IMR-90 (cell line): ENCODE measurements around the gene VDAC1. TPM values are rescaled to one million over a fixed set of nuclear protein-coding genes. Genes with fewer than 3 reads are reported as not detected.
A peak's percentile ranks its signal among the peaks of the same experiment; 100 is the strongest.

Experiments
- ATAC-seq: fragments of 200-7000 bp; cut with Tn5 transposase; 2 replicates; pipeline ENCODE4 v1.9.1; 2020; ENCODE audit warnings: low read depth, mild to moderate bottlenecking, moderate library complexity
- BruUV-seq: library from RNA; stranded (reverse); fragments of 400-500 nt; replicated peaks from 2 replicates; lab custom pipeline; 2021; lab: Mats Ljungman, UMichigan
- CTCF ChIA-PET: fragments of 300-600 bp; formaldehyde crosslinking; extraction: SDS; loops from one replicate; lab custom pipeline; 2021; ENCODE audit warnings: antibody characterized with exemption; lab: Yijun Ruan, JAX
- POLR2A ChIA-PET: fragments of 300-600 bp; sonication (Branson Sonifier 250); formaldehyde crosslinking; loops from one replicate; lab custom pipeline; 2022; ENCODE audit warnings: antibody characterized with exemption; ENCODE audit not compliant: unreplicated experiment; lab: Charles Lee
- DNase-seq: peaks from one replicate; pipeline ENCODE4 v3.0.0; 2013
- H2AFZ ChIP-seq: replicated peaks from 2 replicates; pipeline ENCODE3; 2013; ENCODE audit warnings: low read length, mild to moderate bottlenecking; ENCODE audit not compliant: poor library complexity
- H2AK5ac ChIP-seq: 2 replicates; pipeline ENCODE4 v1.6.1; 2013; ENCODE audit warnings: low read depth, low read length, inconsistent platforms
- H2AK9ac ChIP-seq: replicated peaks from 2 replicates; pipeline ENCODE3; 2013; ENCODE audit warnings: mild to moderate bottlenecking, low read depth, low read length, moderate library complexity; ENCODE audit not compliant: poor library complexity
- H2BK120ac ChIP-seq: 2 replicates; pipeline ENCODE4 v1.6.1; 2013; ENCODE audit warnings: low read depth, low read length, inconsistent platforms
- H2BK15ac ChIP-seq: 3 replicates; pipeline ENCODE4 v1.6.1; 2013; ENCODE audit warnings: low read depth, low read length, inconsistent platforms
- H2BK20ac ChIP-seq: 2 replicates; pipeline ENCODE4 v1.6.1; 2013; ENCODE audit warnings: low read depth, mild to moderate bottlenecking, inconsistent platforms, low read length, moderate library complexity
- H2BK5ac ChIP-seq: 2 replicates; pipeline ENCODE4 v1.6.1; 2013; ENCODE audit warnings: mild to moderate bottlenecking, low read depth, low read length, inconsistent platforms; ENCODE audit not compliant: poor library complexity, severe bottlenecking
- H3K14ac ChIP-seq: replicated peaks from 2 replicates; pipeline ENCODE4 v1.6.1; 2013; ENCODE audit warnings: low read depth, low read length, inconsistent platforms
- H3K18ac ChIP-seq: 2 replicates; pipeline ENCODE4 v1.6.1; 2013; ENCODE audit warnings: low read depth, low read length, control low read depth
- H3K23ac ChIP-seq: 2 replicates; pipeline ENCODE4 v1.6.1; 2013; ENCODE audit warnings: low read depth, low read length, inconsistent platforms
- H3K27ac ChIP-seq: 2 replicates; pipeline ENCODE4 v1.5.1; 2013; ENCODE audit warnings: mild to moderate bottlenecking, control low read depth, low read length; ENCODE audit not compliant: insufficient read depth
- H3K27me3 ChIP-seq: 2 replicates; pipeline ENCODE4 v1.6.1; 2013; ENCODE audit warnings: low read length; ENCODE audit not compliant: control insufficient read depth, insufficient read depth
- H3K36me3 ChIP-seq: 2 replicates; pipeline ENCODE4 v1.6.1; 2013; ENCODE audit warnings: low read length, mixed read lengths; ENCODE audit not compliant: control insufficient read depth, insufficient read depth
- H3K4ac ChIP-seq: 2 replicates; pipeline ENCODE4 v1.6.1; 2013; ENCODE audit warnings: low read depth, low read length, inconsistent platforms
- H3K4me1 ChIP-seq: 2 replicates; pipeline ENCODE4 v1.6.1; 2013; ENCODE audit warnings: low read length, mixed read lengths; ENCODE audit not compliant: control insufficient read depth, insufficient read depth
- H3K4me2 ChIP-seq: 2 replicates; pipeline ENCODE4 v1.6.1; 2013; ENCODE audit warnings: low read depth, mild to moderate bottlenecking, control low read depth, low read length, moderate library complexity
- H3K4me3 ChIP-seq: 2 replicates; pipeline ENCODE4 v1.5.1; 2013; ENCODE audit warnings: low read depth, mild to moderate bottlenecking, control low read depth, low read length, moderate library complexity; ENCODE audit not compliant: insufficient read depth
- H3K56ac ChIP-seq: 2 replicates; pipeline ENCODE4 v1.6.1; 2013; ENCODE audit warnings: low read length, inconsistent platforms; ENCODE audit not compliant: insufficient read depth; ENCODE audit errors: extremely low read depth
- H3K79me1 ChIP-seq, 2 experiments: 2 replicates each; pipeline ENCODE4 v1.6.1; 2013; ENCODE audit warnings: low read length in 2 of 2, inconsistent platforms in 1 of 2, low read depth in 1 of 2
- H3K9ac ChIP-seq: 2 replicates; pipeline ENCODE4 v1.6.1; 2013; ENCODE audit warnings: low read depth, low read length, control low read depth
- H3K9me1 ChIP-seq: 2 replicates; pipeline ENCODE4 v1.6.1; 2013; ENCODE audit warnings: low read length, inconsistent platforms; ENCODE audit not compliant: insufficient read depth
- H3K9me3 ChIP-seq: 2 replicates; pipeline ENCODE4 v1.6.1; 2013; ENCODE audit warnings: low read length; ENCODE audit not compliant: control insufficient read depth, insufficient read depth
- H4K20me1 ChIP-seq: 2 replicates; pipeline ENCODE4 v1.6.1; 2013; ENCODE audit warnings: low read length, inconsistent platforms; ENCODE audit not compliant: insufficient read depth
- H4K5ac ChIP-seq: 2 replicates; pipeline ENCODE4 v1.6.1; 2013; ENCODE audit warnings: mild to moderate bottlenecking, low read depth, low read length, control low read depth
- H4K8ac ChIP-seq, 2 experiments: 2 replicates each; pipeline ENCODE4 v1.6.1; 2013; ENCODE audit warnings: low read depth in 2 of 2, low read length in 2 of 2, control low read depth in 1 of 2, inconsistent platforms in 1 of 2
- H4K91ac ChIP-seq: 2 replicates; pipeline ENCODE4 v1.6.1; 2013; ENCODE audit warnings: low read depth, low read length, inconsistent platforms; ENCODE audit not compliant: insufficient read depth
- BHLHE40 ChIP-seq: fragments of 150-350 bp; IDR thresholded peaks from 2 replicates; pipeline ENCODE4 v1.6.1; 2016; ENCODE audit warnings: mild to moderate bottlenecking, low read depth, low read length
- RAD21 ChIP-seq: IDR thresholded peaks from 2 replicates; pipeline ENCODE4 v1.6.1; 2012; ENCODE audit warnings: low read length, improper control_type of control experiment
- SMC3 ChIP-seq: fragments of 150-350 bp; IDR thresholded peaks from 2 replicates; pipeline ENCODE4 v1.6.1; 2016; ENCODE audit warnings: low read depth, mild to moderate bottlenecking, antibody characterized with exemption, low read length, moderate library complexity
- WGBS, 2 experiments: methylation state at CpG; one replicate each; pipeline versions ENCODE4 v1.1.5 to v1.1.7; 2013; ENCODE audit warnings: missing lambda C conversion rate in 2 of 2; ENCODE audit not compliant: insufficient read length in 1 of 2; ENCODE audit errors: extremely low coverage in 2 of 2; 5-methylcytosine and 5-hydroxymethylcytosine counted together
- dilution Hi-C: fragments of 300-500 bp; cut with HindIII; formaldehyde crosslinking; loops from one replicate; pipeline ENCODE4 v1.14.3; 2018; ENCODE audit warnings: low sequenced_read_pairs; ENCODE audit not compliant: unreplicated experiment
- in situ Hi-C: fragments of 300-500 bp; cut with MboI; formaldehyde crosslinking; loops from 3 replicates; pipeline ENCODE4 v1.14.3; 2019; ENCODE audit warnings: low sequenced_read_pairs, inconsistent platforms, mixed read lengths
- intact Hi-C: fragments of 100-400 bp; cut with micrococcal nuclease; formaldehyde crosslinking; loops from 2 replicates; pipeline ENCODE4 v1.10.0; 2022
- polyA plus RNA-seq, 3 experiments: library from polyadenylated mRNA; depleted of rRNA; stranded (reverse); fragments of >200 nt; gene quantifications; 2 replicates each; pipeline ENCODE4 v1.2.3, GENCODE V29; 2012; ENCODE audit warnings: low replicate concordance in 1 of 3
- total RNA-seq: library from RNA; depleted of rRNA; stranded (reverse); fragments of >200 nt; gene quantifications from 2 replicates; pipeline ENCODE4 v1.2.3, GENCODE V29; 2012
- TF ChIP-seq, protein P1 (sequence below): conservative IDR thresholded peaks from 2 replicates; pipeline ENCODE4 v1.5.1; 2012; ENCODE audit warnings: mild to moderate bottlenecking, low read depth, low read length, improper control_type of control experiment

VDAC1 gene
- total and polyA plus RNA-seq, 2 of the 4 experiments (the other 2 are of a cell fraction): 289 to 365 TPM

DNA sequence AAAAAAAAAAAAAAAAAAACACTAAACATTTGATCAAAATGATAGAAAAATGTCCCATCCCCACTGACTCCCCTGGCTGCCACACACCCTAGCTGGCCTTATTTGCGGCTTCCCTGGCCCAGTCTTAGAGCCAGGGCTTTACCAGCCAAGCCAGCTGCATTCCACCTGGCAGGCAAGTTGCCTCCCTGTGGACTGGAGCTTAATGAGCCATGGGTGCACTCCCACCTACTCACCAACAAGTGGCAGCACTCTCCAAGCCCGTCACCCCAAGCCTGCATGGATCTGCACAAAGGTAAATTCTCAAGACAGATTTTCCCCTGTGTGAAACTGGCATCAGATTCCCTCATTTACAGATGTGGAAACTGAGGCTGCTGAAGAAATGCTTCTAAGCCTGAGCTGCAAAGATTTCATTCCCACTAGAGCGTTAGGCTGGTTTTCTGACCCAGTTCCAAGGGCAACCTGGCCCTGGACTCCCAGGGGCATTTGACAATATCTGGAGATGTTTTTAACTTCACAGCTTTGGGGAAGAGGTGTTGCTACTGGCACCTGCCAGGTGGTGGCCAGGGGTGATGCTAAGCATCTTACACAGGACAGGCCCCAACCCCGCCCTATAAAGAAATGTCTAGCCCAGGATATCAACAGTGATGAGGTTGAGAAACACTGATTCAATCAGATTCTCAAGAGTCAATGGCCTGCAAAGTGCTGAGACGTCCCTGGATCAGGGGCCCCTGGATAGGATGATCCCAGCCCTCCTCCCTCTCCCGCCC, 21.9 kb upstream of the VDAC1 start:
- intact Hi-C loops (no loop called here), in situ Hi-C loops (loop anchor here (25.0 kb wide), 1 partner anchor 261 kb away; no protein-coding TSS in a partner anchor), dilution Hi-C loops (no loop called here)
- ChIA-PET CTCF (interaction anchor here (0.6 to 1.9 kb wide), 6 partner anchors 10 to 633 kb away, joined by 3 to 15 read pairs (median 3); no protein-coding TSS in a partner anchor), POLR2A (no interaction called here)
- Histone ChIP-seq H2AK9ac (no peak overlapping the region), H3K14ac (no peak overlapping the region), H3K4me1 (peaks cover 6% of the 10 kb centered on the region), H2BK20ac (no peak overlapping the region), H3K79me1 (no peaks in the 10 kb centered on the region), H2AFZ (peak overlapping the region; percentile 62), H3K4me3 (no peak overlapping the region), H3K23ac (no peak overlapping the region), H4K20me1 (peaks cover 7% of the 10 kb centered on the region; the same call in 1 of the 2 replicates), H4K5ac (no peak overlapping the region), H2BK5ac (no peak overlapping the region), H2AK5ac (no peak overlapping the region), H3K36me3 (no peaks in the 10 kb centered on the region), H4K8ac (no peak overlapping the region), H3K9me1 (peaks cover 6% of the 10 kb centered on the region; the same call in 1 of the 2 replicates), H3K18ac (no peak overlapping the region), H4K91ac (no peak overlapping the region), H3K4me2 (no peak overlapping the region), H3K56ac (no peak overlapping the region), H3K4ac (no peak overlapping the region), H3K27ac (no peak overlapping the region), H3K9me3 (no peaks in the 10 kb centered on the region), H3K27me3 (peaks cover 34% of the 10 kb centered on the region), H2BK120ac (no peak overlapping the region), H2BK15ac (no peak overlapping the region), H3K9ac (no peak overlapping the region)
- ATAC-seq (peak; percentile 52), DNase-seq (peak; percentile 63)
- 36% methylated on average over 2 of the region's 6 CpGs; no CpG with 5 or more reads in 1 of the 2 experiments for WGBS, 2 experiments
- BruUV-seq: no TSS peak
- 0 out of 2 replicates have a peak, but pooled peaks have one; percentile 24 for TF ChIP-seq SMC3
- no peak for TF ChIP-seq BHLHE40
- peak; percentile 37 for TF ChIP-seq RAD21
- TF ChIP-seq, protein P1, sequence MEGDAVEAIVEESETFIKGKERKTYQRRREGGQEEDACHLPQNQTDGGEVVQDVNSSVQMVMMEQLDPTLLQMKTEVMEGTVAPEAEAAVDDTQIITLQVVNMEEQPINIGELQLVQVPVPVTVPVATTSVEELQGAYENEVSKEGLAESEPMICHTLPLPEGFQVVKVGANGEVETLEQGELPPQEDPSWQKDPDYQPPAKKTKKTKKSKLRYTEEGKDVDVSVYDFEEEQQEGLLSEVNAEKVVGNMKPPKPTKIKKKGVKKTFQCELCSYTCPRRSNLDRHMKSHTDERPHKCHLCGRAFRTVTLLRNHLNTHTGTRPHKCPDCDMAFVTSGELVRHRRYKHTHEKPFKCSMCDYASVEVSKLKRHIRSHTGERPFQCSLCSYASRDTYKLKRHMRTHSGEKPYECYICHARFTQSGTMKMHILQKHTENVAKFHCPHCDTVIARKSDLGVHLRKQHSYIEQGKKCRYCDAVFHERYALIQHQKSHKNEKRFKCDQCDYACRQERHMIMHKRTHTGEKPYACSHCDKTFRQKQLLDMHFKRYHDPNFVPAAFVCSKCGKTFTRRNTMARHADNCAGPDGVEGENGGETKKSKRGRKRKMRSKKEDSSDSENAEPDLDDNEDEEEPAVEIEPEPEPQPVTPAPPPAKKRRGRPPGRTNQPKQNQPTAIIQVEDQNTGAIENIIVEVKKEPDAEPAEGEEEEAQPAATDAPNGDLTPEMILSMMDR: peak; percentile 44
